NCI-H187 (cell line): ENCODE data around the gene HORMAD2.

Experiments
- DNase-seq, 2 experiments: peaks; one replicate each; lab custom pipeline; 2025; lab: John Stamatoyannopoulos, UW

HORMAD2 gene

DNA sequence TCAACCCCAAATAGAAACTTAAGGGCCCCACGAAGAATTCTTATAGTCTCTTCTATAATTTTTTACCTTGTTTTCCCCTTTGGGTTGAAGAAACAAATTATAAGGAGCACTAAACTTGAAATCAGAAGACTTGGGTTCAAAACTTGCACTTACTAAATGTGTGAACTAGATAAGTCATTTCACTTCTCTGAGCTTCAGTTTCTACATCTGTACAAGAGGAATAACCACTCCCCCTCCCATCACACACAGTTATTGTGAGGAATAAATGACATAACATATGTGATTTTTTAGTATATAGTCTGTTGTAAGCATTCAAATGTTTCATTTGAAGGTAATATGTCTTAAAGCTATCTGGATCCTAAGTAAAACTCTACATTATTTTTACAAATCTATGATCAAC is 87.5 kb downstream of the HORMAD2 start:
- no peak for DNase-seq

DNA sequence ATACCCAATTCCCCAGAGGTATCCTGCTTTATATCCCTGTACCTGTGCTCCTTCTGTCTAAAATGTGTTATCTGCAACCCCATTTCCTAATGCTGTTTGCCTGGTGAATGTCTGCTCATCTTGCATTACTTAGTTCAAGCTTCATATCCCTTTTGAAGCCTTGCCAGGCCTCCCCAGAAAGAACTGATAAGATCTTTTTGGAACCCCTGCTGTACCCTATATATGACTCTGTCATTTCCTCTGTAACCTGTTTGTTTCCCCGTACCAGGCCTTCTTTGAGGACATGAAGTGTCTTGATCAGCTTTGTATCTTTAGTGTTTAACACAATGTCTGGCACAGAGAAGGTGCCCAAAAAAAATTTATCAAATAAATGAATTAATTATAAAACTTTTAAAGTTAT is 88.7 kb downstream of the HORMAD2 start:
- no peak for DNase-seq

DNA sequence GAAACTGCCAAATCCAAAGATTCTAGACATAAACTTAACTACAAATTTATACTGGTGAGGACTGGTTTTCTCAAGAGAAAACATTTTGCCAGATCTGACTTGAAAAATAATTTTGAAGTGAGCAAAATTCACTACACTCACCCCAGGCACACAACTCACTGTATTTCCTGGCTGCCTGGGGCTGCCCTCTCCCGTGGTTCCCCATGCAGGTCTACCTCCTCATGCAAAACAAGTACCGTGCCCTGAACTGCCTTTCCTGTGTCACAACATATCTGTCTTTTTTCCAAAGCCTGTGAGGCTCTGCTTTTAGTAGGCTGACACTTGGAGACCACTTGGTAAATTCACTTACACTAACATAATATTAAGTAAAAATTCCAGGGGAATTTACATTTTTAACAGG is 89.9 kb downstream of the HORMAD2 start:
- DNase-seq: no peak

DNA sequence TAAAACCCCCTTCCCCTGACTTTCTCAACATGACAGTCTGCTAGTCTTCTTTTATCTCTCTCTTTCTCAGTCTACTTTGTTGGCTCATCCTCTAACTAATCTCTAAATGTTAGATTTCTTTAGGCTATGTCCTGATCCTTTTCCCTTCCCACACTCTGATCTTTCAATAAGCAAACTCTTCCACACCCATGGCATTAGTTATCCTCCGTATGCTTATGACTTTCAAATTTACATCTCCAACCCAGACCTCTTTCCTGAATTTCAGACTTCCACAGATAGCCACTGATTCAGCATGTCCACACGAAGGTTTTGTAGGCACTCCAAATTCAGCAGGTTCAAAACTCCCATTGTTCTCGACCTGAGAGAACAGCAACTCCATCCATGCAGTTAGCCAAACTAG is 90.7 kb downstream of the HORMAD2 start:
- DNase-seq: no peak

DNA sequence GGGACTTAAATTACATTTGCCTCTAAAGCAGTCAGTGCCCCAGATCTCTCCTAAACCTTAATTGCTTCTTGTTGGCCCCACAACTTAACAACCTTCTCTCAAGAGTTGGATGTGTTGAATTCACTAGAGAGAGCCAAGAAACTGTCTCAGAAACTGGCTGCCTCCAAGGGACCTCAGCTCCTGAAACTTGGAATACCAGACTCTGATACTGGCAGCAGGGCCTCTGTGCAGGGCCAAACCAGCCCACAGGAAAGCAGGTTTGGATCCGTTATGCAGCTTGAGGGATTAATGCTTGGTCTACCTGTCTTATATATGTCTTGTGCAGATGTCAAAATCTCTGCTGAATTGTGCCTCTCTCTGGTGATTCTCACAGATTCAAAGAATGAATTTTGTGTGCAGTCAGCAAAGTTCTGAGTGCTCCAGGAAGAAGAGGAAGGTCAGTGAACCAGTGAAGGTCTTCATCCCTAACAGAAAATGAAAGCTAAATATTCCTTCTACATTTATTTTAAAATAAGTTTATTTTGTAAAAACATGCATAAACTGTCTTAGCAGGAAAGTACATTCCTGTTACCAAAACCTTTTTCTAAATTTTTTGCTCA is 95.5 kb downstream of the HORMAD2 start:
- DNase-seq: no peak

DNA sequence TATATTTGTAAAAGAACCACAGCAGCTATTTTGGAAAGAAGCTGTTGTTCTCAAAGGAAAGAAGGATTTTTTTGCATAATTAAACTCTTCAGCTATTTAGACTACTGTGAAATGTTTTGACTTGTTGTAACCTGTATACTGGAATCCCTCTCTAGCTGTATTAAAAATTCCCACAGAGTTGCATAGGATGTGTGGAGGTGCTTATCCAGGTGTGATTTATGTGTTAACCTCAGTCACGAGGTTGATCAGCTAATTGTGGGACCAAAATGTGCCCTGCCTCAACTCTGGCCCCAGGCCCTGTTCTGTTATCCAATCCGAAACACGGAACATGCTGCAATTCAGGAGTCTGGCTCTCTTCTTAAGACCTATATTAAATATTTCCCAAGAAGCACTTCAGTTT is 96.2 kb downstream of the HORMAD2 start:
- no peak for DNase-seq

DNA sequence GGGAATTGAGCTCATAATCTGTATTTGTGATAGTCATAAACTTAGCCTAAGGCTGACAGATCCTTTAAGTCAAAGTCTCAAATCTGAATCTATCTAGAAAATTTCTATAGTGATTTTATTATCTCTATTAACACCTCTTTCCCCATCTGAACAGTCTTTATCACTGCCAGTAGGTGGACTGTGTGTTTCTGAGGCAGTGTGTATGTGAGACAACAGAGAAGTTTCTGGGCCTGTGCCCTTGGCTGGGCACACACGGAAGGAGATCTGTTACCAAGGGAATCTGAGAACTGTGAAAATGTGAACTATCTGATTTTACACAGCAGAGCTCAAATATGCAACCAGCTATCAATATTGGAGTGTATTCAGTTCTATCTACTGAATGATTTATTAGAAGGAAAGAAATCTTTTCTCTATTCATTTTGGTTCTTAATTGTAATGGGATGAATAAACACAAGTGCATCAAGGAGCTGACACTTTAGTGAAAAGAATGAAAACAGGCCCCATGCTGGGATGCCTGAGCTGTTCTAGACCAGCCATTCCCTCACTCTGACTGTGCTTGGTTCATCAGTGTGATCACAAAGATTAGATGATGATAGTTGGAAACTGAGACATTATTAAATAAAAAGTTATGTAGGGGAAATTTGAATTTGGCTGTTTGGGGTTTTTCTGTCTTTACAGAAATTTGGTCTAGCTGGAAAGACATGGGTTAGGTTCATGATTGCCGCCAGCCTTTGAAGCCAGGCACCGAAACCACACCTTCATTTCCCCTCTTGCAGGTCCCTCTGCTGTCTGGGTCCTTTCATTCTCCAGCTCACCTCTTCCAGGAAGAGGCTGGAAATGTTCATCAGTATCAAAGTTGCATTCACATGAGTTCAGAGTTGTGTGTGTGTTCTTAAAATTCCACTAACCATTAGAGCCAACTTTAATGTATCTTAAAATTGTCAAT is 98.2 kb downstream of the HORMAD2 start:
- DNase-seq: no peak

DNA sequence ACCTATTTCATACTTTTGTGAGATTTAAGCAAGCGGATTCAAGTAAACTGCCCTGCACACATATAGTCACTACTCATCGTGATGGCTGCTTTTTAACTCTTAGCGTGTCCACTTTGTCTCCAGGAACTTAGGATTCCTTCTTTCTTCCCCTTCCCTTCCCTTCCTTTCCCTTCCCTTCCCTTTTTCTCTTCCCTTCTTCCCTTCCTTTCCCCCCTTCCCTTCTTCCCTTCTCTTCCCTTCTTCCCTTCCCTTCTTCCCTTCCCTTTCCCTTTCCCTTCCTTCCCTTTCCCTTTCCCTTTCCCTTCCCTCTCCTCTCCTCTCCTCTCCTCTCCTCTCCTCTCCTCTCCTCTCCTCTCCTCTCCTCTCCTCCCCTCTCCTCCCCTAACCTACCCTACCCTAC is 100.4 kb downstream of the HORMAD2 start:
- DNase-seq: no peak

DNA sequence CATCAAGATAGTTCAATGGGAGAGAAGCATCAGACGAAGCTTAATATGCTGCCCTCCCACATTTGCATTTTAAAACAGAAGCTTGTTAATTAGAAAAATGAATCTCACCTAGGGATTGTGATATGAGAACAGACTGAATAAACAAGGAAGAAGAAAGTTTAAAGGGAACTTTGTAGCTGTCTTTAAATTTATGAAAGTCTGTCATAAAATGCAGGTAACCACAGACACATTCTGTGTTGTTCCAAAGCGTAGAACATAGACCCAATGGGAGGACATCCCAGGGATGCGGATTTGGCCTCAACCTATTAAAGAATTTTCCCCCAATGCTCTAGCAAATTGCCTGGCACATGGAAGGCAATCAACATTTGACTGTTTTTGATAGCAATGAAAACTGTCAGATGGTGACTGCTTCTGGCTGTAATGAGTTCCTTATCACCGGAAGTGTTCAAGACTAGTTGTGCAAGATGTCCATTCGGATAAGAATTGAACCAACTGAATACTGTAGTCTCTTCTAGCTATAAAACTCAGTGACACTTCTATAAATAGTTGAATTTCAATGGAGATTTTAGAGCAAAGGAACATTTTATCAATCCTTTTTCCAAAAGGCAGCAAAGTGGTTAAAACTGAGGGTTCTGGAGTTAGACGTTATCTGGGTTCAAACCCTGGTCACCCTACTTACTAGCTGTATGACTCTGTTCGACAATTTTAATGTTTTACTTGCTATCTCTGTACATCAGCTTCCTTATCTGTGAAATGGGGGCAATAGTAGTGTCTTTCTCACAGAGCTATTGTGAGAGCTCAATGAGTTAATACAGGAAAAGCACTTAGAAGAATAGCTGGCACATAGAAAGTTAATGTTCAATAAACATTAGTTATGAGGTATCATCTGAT is 101.4 kb downstream of the HORMAD2 start:
- no peak for DNase-seq

DNA sequence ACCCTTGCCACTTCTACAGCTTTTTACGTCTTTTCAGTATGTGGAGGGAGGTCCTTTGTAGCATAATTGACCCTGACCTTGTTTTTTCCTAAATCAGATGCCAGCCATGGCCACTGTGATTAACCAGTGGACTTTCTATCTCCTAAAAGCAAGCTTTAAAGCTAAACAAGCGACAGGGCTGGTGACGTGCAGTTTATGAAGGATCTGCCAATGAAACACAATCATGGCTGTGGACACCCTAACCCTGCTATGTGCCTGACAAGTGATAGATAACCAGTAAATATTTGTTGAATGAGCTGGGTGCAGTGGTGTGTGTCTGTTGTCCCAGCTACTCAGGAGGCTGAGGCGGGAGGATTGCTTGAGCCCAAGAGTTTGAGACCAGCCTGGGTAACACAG is 102.1 kb downstream of the HORMAD2 start:
- DNase-seq: no peak

DNA sequence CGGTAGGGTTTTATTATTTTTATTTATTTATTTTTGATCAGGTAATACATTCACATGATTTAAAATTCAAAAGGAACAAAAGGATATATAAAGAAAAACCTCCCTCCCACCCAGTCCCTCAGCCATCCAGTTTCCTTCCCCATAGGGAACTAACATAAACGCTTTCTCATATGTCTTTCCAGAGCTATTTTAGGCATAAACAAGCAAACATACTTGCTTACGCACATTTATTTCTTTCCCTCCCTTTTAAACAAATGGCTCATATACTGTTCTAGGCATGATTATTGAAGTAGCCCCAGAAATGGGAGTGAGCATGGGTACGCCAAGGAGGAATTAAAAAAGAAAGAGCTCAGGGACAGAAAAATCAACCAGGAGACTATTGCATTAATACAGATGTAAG is 102.6 kb downstream of the HORMAD2 start:
- no peak for DNase-seq

DNA sequence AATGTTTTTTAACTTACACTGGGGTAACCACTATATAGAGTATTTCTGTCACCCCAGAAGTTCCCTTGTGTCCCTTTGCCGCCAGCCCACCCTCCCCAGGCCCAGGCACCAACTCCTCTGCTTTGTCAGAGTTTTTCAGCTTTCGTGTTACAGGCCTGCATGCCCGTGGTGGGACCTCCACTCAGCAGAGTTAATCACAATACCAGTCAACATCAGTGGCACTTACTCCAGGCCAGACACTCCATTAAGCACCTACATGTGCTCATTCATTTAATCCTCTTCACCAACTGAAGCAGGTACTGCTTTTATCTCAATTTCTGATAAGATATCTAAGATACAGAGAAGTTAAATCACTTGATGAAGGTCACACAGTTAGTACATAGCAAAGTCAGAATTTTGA is 103.0 kb downstream of the HORMAD2 start:
- no peak for DNase-seq

DNA sequence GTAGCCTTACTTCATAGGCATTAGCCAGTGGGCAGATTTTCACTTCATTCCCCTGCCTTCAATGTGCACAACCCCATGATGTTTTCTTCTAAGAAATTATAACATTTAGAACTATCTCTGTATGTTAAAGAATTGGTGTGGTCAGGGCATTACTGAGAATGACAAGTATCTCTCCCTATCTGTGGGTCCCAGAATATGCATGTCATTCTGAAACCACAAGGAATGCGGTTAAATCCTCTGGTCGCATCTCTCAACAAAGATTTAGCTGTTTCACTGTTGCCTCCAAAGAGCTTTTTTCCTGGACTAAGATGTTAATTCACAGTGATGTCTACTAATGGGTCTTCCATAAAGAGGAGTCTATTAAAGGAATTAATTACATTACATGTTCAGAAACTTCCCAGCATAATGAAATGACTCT is 103.6 kb downstream of the HORMAD2 start:
- DNase-seq: no peak

DNA sequence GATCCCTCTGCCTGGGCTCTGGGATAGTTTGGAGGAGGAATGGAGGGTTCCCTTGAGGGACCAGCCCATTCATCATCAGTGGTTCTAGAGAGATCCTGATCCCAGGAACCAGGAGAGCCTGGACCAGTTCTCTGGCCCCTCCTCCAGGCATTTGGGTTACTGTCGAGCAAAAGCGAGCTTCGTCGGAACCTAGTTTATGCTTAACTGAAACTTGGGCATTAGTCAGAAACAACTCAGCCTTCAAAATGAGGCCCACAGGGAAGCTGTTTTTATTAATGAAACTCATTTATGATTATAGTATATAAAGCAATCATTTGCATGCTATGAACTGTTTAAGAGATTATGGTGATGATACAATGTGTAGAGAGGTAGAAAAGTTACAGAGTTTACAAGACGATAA is 104.9 kb downstream of the HORMAD2 start:
- DNase-seq: no peak

DNA sequence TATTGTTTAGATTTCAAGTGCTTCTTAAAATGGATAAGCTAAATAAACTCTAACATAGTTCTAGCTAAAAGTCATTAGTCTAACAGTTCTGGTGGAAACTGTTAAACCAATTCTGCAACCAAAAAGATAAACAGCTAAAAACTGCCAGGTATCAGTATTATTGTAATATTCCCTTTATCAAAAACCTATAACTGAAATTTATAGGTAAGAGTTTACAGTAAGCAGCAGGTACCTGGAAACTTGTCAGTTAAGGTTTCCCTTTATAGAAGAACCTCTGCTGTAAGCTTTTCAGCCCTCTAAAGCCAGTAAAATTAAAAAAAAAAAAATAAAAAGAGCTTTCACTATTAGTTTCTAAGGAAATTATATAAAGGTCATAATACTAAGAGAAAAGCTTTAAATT is 105.3 kb downstream of the HORMAD2 start:
- DNase-seq: no peak

DNA sequence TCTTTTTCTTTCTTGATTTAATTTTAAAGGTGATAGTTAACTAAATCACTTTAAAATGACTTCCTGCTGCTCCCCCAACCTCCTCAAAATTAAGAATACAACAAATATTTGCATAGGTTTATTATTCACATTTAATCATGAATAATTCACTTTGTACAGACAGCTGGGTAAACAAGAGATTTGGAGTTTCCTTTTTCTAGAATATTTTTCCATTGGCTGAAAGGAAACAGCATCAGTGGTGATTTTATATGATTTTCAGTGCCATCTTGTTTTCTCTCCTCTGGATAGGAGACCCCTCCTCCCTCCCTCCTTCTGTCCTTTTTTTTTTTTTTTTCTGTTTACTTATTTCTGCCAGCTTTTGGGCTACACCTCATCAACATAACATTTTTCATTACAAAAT is 105.8 kb downstream of the HORMAD2 start:
- no peak for DNase-seq

DNA sequence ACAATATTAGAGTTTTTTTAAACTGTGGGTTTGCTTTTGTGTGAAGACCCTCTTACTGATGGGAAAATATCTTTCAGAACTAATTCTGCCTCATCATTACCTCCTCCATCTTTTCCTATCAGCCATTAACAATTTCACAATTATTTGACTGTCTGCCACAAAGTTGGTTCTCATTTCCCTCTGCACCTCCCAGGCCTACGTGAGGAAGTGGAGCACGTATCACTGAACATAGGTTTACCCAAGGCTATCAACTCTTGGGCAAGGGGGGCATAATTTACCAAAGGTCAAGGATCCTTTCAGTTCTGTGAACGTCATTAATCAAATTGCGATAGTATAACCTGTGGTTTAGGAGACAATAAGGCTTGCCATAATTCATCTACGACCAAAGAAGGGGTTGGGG is 106.2 kb downstream of the HORMAD2 start:
- no peak for DNase-seq

DNA sequence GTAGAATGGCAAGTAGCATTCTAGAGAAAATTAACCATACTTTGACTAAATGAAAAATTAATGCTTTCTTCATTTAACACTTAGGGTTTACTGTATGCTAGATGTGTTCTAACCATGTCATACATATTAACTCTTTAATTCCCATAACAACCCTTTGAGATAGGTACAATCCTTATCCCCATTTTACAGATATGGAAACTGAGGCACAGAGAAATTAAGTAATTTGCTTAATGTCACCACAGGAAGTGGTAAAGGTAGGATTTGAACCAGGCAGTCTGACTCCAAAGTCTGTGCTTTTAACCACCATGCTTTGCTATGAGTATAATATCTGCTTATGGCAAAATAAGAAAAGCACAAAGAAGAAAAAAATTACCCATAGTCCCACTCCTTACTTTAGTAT is 106.8 kb downstream of the HORMAD2 start:
- no peak for DNase-seq

DNA sequence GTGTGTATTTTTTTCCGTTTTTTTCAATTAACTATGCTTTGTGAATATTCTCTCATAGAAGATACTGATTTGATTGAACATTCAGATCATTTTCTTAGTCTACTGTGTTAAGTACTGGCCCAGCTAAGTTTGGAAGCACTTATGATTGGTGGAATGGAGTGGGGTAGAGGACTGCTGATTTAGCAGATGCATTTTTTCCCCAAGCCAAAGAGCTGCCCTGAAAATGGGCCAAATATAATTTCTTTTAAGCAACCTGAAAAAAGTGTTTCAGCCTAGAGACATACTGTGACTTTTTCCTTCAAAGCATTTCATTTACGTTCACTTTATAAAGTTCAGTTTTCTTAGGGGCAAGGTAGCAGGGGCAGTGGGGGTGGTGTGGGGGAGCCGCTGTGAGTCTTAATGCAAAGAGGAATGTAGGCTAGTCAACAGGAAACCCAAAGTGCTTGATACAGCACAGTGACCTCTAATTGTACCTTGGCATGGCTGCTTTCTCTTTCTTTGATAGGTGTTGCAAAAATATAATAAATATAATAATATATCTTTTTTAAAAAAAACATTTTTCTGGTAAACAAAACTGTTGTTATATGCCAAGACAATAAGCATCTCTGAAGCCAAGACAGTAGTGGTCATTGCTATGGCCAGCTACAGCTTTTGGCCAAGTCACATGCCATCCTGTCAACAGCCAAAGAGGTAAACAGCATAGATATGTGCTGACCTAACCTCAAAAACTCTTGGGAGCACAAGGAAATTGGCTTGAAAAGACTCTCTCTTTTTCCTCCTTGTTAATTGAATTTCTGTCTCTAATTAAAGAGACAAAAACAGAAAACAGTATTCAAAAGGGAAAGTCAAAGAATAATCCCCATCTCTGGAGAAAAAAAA is 107.5 kb downstream of the HORMAD2 start:
- no peak for DNase-seq

DNA sequence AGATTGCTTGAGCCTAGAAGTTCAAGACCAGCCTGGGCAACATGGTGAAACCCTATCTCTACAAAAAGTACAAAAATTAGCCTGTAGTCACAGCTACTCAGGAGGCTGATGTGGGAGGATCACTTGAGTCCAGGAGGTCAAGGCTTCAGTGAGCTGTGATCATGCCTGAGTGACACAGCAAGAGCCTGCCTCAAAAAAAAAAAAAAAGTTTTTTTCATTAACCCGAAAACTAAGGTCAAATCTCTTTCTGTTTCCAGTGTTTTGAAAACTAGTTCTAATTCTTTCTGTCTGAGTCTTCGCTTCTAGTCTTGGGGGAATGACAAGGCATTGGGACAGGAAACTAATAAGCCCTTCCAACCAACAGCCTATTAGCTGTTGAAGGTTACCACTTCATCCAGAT is 108.6 kb downstream of the HORMAD2 start:
- no peak for DNase-seq

DNA sequence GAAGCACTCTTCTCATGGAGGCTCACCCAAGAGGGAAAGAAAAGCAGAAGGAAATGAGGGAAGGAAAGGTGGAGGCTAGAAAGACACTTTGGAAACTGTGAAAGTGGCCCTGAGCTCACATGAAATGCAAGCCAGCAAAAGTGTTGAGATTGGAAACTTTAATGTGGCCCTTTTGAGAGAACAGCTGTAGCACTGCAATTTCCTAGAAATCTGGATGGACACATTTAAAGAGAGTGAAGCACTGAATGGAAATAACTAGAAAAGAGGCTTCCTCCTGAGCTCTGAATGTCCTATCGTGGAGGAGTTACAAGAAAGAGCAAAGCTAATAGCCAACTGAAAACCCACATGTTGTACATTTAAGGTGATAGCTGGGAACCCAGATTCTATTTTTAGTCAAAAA is 110.3 kb downstream of the HORMAD2 start:
- no peak for DNase-seq
